HepG2 (cell line): ENCODE measurements around the gene SAMD4B. TPM values are rescaled to one million over a fixed set of nuclear protein-coding genes. Genes with fewer than 3 reads are reported as not detected.

Experiments
- DPF2 ChIP-seq: sonication (generic); formaldehyde crosslinking; IDR thresholded peaks from 2 replicates; pipeline ENCODE4 v1.4.0; 2020; ENCODE audit warnings: mild to moderate bottlenecking, low read depth, missing genetic modification reagents, borderline replicate concordance
- ESRRA ChIP-seq: sonication (generic); formaldehyde crosslinking; IDR thresholded peaks from 2 replicates; pipeline ENCODE4 v1.5.1; 2020; ENCODE audit warnings: mild to moderate bottlenecking, low read depth, missing genetic modification reagents
- MAZ ChIP-seq, 2 experiments: sonication (generic) in 1 of 2; formaldehyde crosslinking in 1 of 2; IDR thresholded peaks; 2 replicates each; pipeline versions ENCODE4 v1.5.0 to v1.6.1; 2012 to 2020; ENCODE audit warnings: low read depth in 2 of 2, mild to moderate bottlenecking in 2 of 2, borderline replicate concordance in 1 of 2, improper control_type of control experiment in 1 of 2, low read length in 1 of 2, missing genetic modification reagents in 1 of 2, moderate library complexity in 1 of 2
- RBM22 ChIP-seq: fragments of 200-400 bp; formaldehyde crosslinking; optimal IDR thresholded peaks from 2 replicates; pipeline ENCODE3; 2017; ENCODE audit warnings: mild to moderate bottlenecking, low read length, moderate library complexity
- ZFY ChIP-seq: sonication (generic); formaldehyde crosslinking; IDR thresholded peaks from 2 replicates; pipeline ENCODE4 v1.4.0; 2020; ENCODE audit warnings: missing genetic modification reagents
- ZNF230 ChIP-seq: sonication (generic); formaldehyde crosslinking; IDR thresholded peaks from 2 replicates; pipeline ENCODE4 v1.4.0; 2020; ENCODE audit warnings: mild to moderate bottlenecking, missing genetic modification reagents
- ZNF557 ChIP-seq: sonication (generic); formaldehyde crosslinking; IDR thresholded peaks from 2 replicates; pipeline ENCODE4 v1.4.0; 2020; ENCODE audit warnings: missing genetic modification reagents
- ZNF724P ChIP-seq: sonication (generic); formaldehyde crosslinking; IDR thresholded peaks from 2 replicates; pipeline ENCODE4 v1.8.0; 2022; ENCODE audit warnings: missing genetic modification reagents, borderline replicate concordance
- polyA plus RNA-seq, 8 experiments: library from polyadenylated mRNA; depleted of rRNA in 3 of 8; stranded (reverse) in 7 of 8; unstranded in 1 of 8; fragments of >200 nt; fragmentation: Illumina TruSeq in 4 of 8; extraction: Trizol in 4 of 8; gene quantifications; 2 replicates each; pipeline versions ENCODE4 v1.2.1 to v1.2.3, GENCODE V29; 2011 to 2016; ENCODE audit warnings: low read depth in 4 of 8, missing spikeins in 1 of 8, mixed read lengths in 1 of 8; ENCODE audit not compliant: insufficient read depth in 1 of 8
- total RNA-seq, 5 experiments: library from RNA; depleted of rRNA; stranded (reverse); fragments of >200 nt; fragmentation: Illumina TruSeq; extraction: Trizol; gene quantifications; 2 replicates each; pipeline ENCODE4 v1.2.3, GENCODE V29; 2016; ENCODE audit warnings: low read depth in 1 of 5
- TF ChIP-seq, protein P1 (sequence below): sonication (generic); formaldehyde crosslinking; IDR thresholded peaks from 2 replicates; pipeline ENCODE4 v1.5.1; 2020; ENCODE audit warnings: mild to moderate bottlenecking, missing genetic modification reagents, borderline replicate concordance
- TF ChIP-seq, protein P2 (sequence below): sonication (generic); formaldehyde crosslinking; IDR thresholded peaks from 2 replicates; pipeline ENCODE4 v1.8.0; 2022; ENCODE audit warnings: mild to moderate bottlenecking, missing genetic modification reagents, moderate library complexity
- TF ChIP-seq, protein P3 (sequence below): sonication (generic); formaldehyde crosslinking; IDR thresholded peaks from 2 replicates; pipeline ENCODE4 v1.8.0; 2023; ENCODE audit warnings: mild to moderate bottlenecking, missing genetic modification reagents
- TF ChIP-seq, protein P4 (sequence below): sonication (generic); formaldehyde crosslinking; conservative IDR thresholded peaks from 2 replicates; pipeline ENCODE4 v1.8.0; 2022; ENCODE audit warnings: mild to moderate bottlenecking, moderate library complexity, missing genetic modification reagents
- TF ChIP-seq, protein P5 (sequence below): sonication (generic); formaldehyde crosslinking; conservative IDR thresholded peaks from 2 replicates; pipeline ENCODE4 v1.8.0; 2022; ENCODE audit warnings: low read depth, missing genetic modification reagents
- TF ChIP-seq, protein P6 (sequence below), 2 experiments: sonication (generic) in 1 of 2; formaldehyde crosslinking in 1 of 2; IDR thresholded peaks; 2 replicates each; pipeline versions ENCODE4 v1.4.0 to v1.6.1; 2018 to 2020; ENCODE audit warnings: missing genetic modification reagents in 2 of 2, borderline replicate concordance in 1 of 2, low read depth in 1 of 2, mild to moderate bottlenecking in 1 of 2, missing biosample characterization in 1 of 2

Gene SAMD4B
- total and polyA plus RNA-seq, 2 of the 13 experiments (the other 11 are each of a cell fraction or from before 2014, with no cell fraction given), result 26.0 to 31.8 TPM

DNA sequence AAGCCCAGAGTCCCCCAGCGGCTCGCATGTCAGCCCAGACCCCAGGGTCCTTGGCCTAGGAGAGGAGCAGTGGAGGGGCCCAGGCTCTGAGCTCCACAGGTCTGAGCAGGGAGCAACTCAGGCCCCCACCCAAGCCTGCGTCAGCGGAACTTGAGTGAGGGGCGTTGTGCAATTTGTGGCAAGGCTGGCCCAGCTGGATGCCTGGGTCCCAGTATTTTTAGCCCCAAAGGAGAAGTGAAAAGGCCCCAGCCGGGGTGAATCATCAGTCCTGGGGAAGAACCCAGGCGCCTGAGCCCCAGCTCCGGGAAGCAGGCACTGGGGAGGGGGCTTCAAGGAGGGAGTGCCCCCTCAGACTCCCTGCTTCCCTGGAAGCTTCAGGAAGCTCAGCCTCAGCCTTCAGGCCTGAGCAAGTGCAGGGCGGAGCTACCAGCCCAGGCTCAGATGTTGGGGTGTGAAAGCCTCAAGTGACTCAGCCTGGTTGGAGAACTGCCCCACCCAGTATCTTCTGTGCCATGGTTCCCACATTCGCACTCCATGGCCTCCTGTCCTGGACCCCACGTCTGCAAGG lies 56.2 kb downstream of the SAMD4B start (continued):
- TF ChIP-seq, protein P1, sequence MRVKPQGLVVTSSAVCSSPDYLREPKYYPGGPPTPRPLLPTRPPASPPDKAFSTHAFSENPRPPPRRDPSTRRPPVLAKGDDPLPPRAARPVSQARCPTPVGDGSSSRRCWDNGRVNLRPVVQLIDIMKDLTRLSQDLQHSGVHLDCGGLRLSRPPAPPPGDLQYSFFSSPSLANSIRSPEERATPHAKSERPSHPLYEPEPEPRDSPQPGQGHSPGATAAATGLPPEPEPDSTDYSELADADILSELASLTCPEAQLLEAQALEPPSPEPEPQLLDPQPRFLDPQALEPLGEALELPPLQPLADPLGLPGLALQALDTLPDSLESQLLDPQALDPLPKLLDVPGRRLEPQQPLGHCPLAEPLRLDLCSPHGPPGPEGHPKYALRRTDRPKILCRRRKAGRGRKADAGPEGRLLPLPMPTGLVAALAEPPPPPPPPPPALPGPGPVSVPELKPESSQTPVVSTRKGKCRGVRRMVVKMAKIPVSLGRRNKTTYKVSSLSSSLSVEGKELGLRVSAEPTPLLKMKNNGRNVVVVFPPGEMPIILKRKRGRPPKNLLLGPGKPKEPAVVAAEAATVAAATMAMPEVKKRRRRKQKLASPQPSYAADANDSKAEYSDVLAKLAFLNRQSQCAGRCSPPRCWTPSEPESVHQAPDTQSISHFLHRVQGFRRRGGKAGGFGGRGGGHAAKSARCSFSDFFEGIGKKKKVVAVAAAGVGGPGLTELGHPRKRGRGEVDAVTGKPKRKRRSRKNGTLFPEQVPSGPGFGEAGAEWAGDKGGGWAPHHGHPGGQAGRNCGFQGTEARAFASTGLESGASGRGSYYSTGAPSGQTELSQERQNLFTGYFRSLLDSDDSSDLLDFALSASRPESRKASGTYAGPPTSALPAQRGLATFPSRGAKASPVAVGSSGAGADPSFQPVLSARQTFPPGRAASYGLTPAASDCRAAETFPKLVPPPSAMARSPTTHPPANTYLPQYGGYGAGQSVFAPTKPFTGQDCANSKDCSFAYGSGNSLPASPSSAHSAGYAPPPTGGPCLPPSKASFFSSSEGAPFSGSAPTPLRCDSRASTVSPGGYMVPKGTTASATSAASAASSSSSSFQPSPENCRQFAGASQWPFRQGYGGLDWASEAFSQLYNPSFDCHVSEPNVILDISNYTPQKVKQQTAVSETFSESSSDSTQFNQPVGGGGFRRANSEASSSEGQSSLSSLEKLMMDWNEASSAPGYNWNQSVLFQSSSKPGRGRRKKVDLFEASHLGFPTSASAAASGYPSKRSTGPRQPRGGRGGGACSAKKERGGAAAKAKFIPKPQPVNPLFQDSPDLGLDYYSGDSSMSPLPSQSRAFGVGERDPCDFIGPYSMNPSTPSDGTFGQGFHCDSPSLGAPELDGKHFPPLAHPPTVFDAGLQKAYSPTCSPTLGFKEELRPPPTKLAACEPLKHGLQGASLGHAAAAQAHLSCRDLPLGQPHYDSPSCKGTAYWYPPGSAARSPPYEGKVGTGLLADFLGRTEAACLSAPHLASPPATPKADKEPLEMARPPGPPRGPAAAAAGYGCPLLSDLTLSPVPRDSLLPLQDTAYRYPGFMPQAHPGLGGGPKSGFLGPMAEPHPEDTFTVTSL (CRISPR knock-in tag), result no peak
- no peak; the same call in 1 of the 2 replicates for TF ChIP-seq ZNF230 (CRISPR knock-in tag)
- TF ChIP-seq, protein P2, sequence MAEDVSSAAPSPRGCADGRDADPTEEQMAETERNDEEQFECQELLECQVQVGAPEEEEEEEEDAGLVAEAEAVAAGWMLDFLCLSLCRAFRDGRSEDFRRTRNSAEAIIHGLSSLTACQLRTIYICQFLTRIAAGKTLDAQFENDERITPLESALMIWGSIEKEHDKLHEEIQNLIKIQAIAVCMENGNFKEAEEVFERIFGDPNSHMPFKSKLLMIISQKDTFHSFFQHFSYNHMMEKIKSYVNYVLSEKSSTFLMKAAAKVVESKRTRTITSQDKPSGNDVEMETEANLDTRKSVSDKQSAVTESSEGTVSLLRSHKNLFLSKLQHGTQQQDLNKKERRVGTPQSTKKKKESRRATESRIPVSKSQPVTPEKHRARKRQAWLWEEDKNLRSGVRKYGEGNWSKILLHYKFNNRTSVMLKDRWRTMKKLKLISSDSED, result no peak
- TF ChIP-seq, protein P3, sequence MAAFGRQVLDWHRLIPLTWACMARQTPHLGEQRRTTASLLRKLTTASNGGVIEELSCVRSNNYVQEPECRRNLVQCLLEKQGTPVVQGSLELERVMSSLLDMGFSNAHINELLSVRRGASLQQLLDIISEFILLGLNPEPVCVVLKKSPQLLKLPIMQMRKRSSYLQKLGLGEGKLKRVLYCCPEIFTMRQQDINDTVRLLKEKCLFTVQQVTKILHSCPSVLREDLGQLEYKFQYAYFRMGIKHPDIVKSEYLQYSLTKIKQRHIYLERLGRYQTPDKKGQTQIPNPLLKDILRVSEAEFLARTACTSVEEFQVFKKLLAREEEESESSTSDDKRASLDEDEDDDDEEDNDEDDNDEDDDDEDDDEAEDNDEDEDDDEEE, result 0 out of 2 replicates have a peak, but pooled peaks have one; percentile 8
- TF ChIP-seq ESRRA (CRISPR knock-in tag), result no peak
- no peak for TF ChIP-seq MAZ (IDR thresholded peaks at IDR 0.05; ENCODE audit: borderline replicate concordance, low read depth, low read length)
- no peak; the same call in 1 of the 2 replicates for TF ChIP-seq MAZ (CRISPR knock-in tag; IDR thresholded peaks at IDR 0.05; ENCODE audit: low read depth)
- TF ChIP-seq, protein P4, sequence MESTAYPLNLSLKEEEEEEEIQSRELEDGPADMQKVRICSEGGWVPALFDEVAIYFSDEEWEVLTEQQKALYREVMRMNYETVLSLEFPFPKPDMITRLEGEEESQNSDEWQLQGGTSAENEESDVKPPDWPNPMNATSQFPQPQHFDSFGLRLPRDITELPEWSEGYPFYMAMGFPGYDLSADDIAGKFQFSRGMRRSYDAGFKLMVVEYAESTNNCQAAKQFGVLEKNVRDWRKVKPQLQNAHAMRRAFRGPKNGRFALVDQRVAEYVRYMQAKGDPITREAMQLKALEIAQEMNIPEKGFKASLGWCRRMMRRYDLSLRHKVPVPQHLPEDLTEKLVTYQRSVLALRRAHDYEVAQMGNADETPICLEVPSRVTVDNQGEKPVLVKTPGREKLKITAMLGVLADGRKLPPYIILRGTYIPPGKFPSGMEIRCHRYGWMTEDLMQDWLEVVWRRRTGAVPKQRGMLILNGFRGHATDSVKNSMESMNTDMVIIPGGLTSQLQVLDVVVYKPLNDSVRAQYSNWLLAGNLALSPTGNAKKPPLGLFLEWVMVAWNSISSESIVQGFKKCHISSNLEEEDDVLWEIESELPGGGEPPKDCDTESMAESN, result no peak
- TF ChIP-seq, protein P5, sequence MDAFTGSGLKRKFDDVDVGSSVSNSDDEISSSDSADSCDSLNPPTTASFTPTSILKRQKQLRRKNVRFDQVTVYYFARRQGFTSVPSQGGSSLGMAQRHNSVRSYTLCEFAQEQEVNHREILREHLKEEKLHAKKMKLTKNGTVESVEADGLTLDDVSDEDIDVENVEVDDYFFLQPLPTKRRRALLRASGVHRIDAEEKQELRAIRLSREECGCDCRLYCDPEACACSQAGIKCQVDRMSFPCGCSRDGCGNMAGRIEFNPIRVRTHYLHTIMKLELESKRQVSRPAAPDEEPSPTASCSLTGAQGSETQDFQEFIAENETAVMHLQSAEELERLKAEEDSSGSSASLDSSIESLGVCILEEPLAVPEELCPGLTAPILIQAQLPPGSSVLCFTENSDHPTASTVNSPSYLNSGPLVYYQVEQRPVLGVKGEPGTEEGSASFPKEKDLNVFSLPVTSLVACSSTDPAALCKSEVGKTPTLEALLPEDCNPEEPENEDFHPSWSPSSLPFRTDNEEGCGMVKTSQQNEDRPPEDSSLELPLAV (CRISPR knock-in tag), result no peak
- TF ChIP-seq RBM22, result peak; percentile 33
- TF ChIP-seq ZNF557, result no peak
- TF ChIP-seq, protein P6, sequence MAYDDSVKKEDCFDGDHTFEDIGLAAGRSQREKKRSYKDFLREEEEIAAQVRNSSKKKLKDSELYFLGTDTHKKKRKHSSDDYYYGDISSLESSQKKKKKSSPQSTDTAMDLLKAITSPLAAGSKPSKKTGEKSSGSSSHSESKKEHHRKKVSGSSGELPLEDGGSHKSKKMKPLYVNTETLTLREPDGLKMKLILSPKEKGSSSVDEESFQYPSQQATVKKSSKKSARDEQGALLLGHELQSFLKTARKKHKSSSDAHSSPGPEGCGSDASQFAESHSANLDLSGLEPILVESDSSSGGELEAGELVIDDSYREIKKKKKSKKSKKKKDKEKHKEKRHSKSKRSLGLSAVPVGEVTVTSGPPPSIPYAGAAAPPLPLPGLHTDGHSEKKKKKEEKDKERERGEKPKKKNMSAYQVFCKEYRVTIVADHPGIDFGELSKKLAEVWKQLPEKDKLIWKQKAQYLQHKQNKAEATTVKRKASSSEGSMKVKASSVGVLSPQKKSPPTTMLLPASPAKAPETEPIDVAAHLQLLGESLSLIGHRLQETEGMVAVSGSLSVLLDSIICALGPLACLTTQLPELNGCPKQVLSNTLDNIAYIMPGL (CRISPR knock-in tag; IDR thresholded peaks at IDR 0.05; ENCODE audit: borderline replicate concordance in 1 of 2, low read depth in 1 of 2), result no peak; a peak in 1 of 4 replicates
- no peak for TF ChIP-seq ZNF724P
- TF ChIP-seq DPF2, result no peak
- TF ChIP-seq ZFY (CRISPR knock-in tag), result peak; percentile 12; the same call in 1 of the 2 replicates
